GM12878 (cell line): ENCODE measurements around the gene RASSF4. TPM values are rescaled to one million over a fixed set of nuclear protein-coding genes. Genes with fewer than 3 reads are reported as not detected.

ENCODE experiments used
- ATF2 ChIP-seq: IDR thresholded peaks from 2 replicates; pipeline ENCODE4 v1.6.1; 2012; ENCODE audit warnings: low read length, inconsistent platforms
- CBX5 ChIP-seq: sonication (generic); IDR thresholded peaks from 2 replicates; pipeline ENCODE4 v1.6.1; 2016; ENCODE audit warnings: low read depth, moderate library complexity, mild to moderate bottlenecking, inconsistent platforms
- CEBPB ChIP-seq, 2 experiments: fragments of 150-350 bp in 1 of 2; IDR thresholded peaks; 2 replicates each; pipeline ENCODE4 v1.6.1; 2012 to 2014; ENCODE audit warnings: low read depth in 2 of 2, low read length in 2 of 2, borderline replicate concordance in 1 of 2, inconsistent platforms in 1 of 2
- EED ChIP-seq: sonication (generic); IDR thresholded peaks from 2 replicates; pipeline ENCODE4 v1.6.1; 2016; ENCODE audit warnings: antibody characterized with exemption, low read depth
- EGR1 ChIP-seq, 2 experiments: IDR thresholded peaks; 1 replicate in 1 of 2; 2 replicates in 1 of 2; pipeline ENCODE4 v1.6.1; 2011 to 2012; ENCODE audit warnings: low read depth in 2 of 2, low read length in 2 of 2, borderline replicate concordance in 1 of 2, mild to moderate bottlenecking in 1 of 2, moderate library complexity in 1 of 2
- ESRRA ChIP-seq: IDR thresholded peaks from 2 replicates; pipeline ENCODE4 v1.6.1; 2012; ENCODE audit warnings: mild to moderate bottlenecking, low read length, improper control_type of control experiment
- EZH2 ChIP-seq: IDR thresholded peaks from 2 replicates; pipeline ENCODE4 v1.6.1; 2012; ENCODE audit warnings: low read depth, mild to moderate bottlenecking, control low read depth, inconsistent platforms, low read length, borderline replicate concordance; ENCODE audit not compliant: control insufficient read depth
- FOS ChIP-seq: IDR thresholded peaks from 3 replicates; pipeline ENCODE4 v1.6.1; 2011; ENCODE audit warnings: borderline replicate concordance; ENCODE audit not compliant: insufficient read length; ENCODE audit errors: extremely low read depth
- GABPA ChIP-seq: IDR thresholded peaks from 2 replicates; pipeline ENCODE4 v1.6.1; 2014; ENCODE audit warnings: antibody characterized with exemption, low read depth, mild to moderate bottlenecking, inconsistent platforms
- GATAD2B ChIP-seq: fragments of 450-650 bp; conservative IDR thresholded peaks from 2 replicates; pipeline ENCODE4 v1.6.1; 2017; ENCODE audit warnings: low read depth, mild to moderate bottlenecking, moderate library complexity
- IRF4 ChIP-seq: IDR thresholded peaks from 2 replicates; pipeline ENCODE4 v1.6.1; 2011; ENCODE audit warnings: low read depth, low read length
- MAX ChIP-seq: IDR thresholded peaks from 2 replicates; pipeline ENCODE4 v1.6.1; 2012; ENCODE audit warnings: low read depth, low read length, improper control_type of control experiment
- NKRF ChIP-seq: fragments of 450-650 bp; conservative IDR thresholded peaks from 2 replicates; pipeline ENCODE4 v1.6.1; 2017; ENCODE audit warnings: mild to moderate bottlenecking, moderate library complexity
- NR2C2 ChIP-seq: IDR thresholded peaks from 2 replicates; pipeline ENCODE4 v1.6.1; 2011; ENCODE audit warnings: borderline replicate concordance, low read depth; ENCODE audit not compliant: control insufficient read depth, insufficient read length
- POLR2AphosphoS2 ChIP-seq: IDR thresholded peaks from 2 replicates; pipeline ENCODE4 v1.6.1; 2011; ENCODE audit warnings: low read depth, mild to moderate bottlenecking, low read length, improper control_type of control experiment, moderate library complexity
- RAD51 ChIP-seq: fragments of 450-650 bp; IDR thresholded peaks from 2 replicates; pipeline ENCODE4 v1.6.1; 2016; ENCODE audit warnings: moderate library complexity, mild to moderate bottlenecking, inconsistent platforms
- RCOR1 ChIP-seq: conservative IDR thresholded peaks from 2 replicates; pipeline ENCODE4 v1.6.1; 2012; ENCODE audit warnings: low read depth, low read length, improper control_type of control experiment
- RFX5 ChIP-seq: IDR thresholded peaks from 2 replicates; pipeline ENCODE4 v1.6.1; 2011; ENCODE audit warnings: low read depth, low read length, improper control_type of control experiment
- SIX5 ChIP-seq: IDR thresholded peaks from 2 replicates; pipeline ENCODE4 v1.6.1; 2011; ENCODE audit warnings: mild to moderate bottlenecking, low read depth, low read length, moderate library complexity; ENCODE audit not compliant: severe bottlenecking
- SPI1 ChIP-seq: IDR thresholded peaks from 2 replicates; pipeline ENCODE4 v1.6.1; 2011; ENCODE audit warnings: low read depth, mild to moderate bottlenecking, low read length, moderate library complexity, borderline replicate concordance; ENCODE audit not compliant: insufficient read depth
- SREBF1 ChIP-seq: IDR thresholded peaks from 2 replicates; pipeline ENCODE4 v1.6.1; 2012; ENCODE audit warnings: mild to moderate bottlenecking, low read length
- USF2 ChIP-seq: IDR thresholded peaks from 2 replicates; pipeline ENCODE4 v1.6.1; 2011; ENCODE audit warnings: low read depth, low read length, improper control_type of control experiment, borderline replicate concordance
- ZBTB33 ChIP-seq: fragments of 450-650 bp; IDR thresholded peaks from 2 replicates; pipeline ENCODE4 v1.6.1; 2017; ENCODE audit warnings: mild to moderate bottlenecking
- ZNF274 ChIP-seq: IDR thresholded peaks from one replicate; pipeline ENCODE4 v1.8.0; 2011; ENCODE audit not compliant: insufficient read length, insufficient read depth
- polyA plus RNA-seq, 11 experiments: library from polyadenylated mRNA; depleted of rRNA in 4 of 11; unstranded in 6 of 11; stranded (reverse) in 5 of 11; fragments of >200 nt; fragmentation: Nextera tagmentation in 4 of 11; fragmentation: Illumina TruSeq in 1 of 11; extraction: Ambion mirVana in 4 of 11; extraction: Trizol in 1 of 11; gene quantifications; 1 replicate in 1 of 11; 2 replicates in 10 of 11; pipeline versions ENCODE4 v1.2.1 to v1.2.3, GENCODE V29; 2011 to 2016; ENCODE audit warnings: inconsistent platforms in 2 of 11, missing spikeins in 2 of 11, low read depth in 1 of 11
- total RNA-seq, 4 experiments: library from RNA; depleted of rRNA in 3 of 4; stranded (reverse); fragments of >200 nt in 3 of 4; fragmentation: Illumina TruSeq in 1 of 4; extraction: Trizol in 1 of 4; gene quantifications; 2 replicates each; pipeline versions ENCODE4 v1.2.1 to v1.2.3, GENCODE V29; 2013 to 2021

RASSF4 gene
- total and polyA plus RNA-seq, 10 of the 15 experiments (the other 5 are each of a cell fraction or from before 2014, with no cell fraction given): 3.7 to 71.1 (median 16.8) TPM

- no peak for TF ChIP-seq USF2
- peak; percentile 78 for TF ChIP-seq GABPA
- TF ChIP-seq EED: no peak
- TF ChIP-seq MAX: peak; percentile 70; the same call in 1 of the 2 replicates
- no peak for TF ChIP-seq ZBTB33
- peak in 1 of 2 experiments; percentile 81; a peak in 2 of 3 replicates for TF ChIP-seq EGR1 (IDR thresholded peaks at IDR 0.05; ENCODE audit: borderline replicate concordance in 1 of 2, low read depth in 2 of 2, low read length in 2 of 2)
- TF ChIP-seq IRF4: no peak
- TF ChIP-seq SIX5: no peak
- no peak for TF ChIP-seq ESRRA
- TF ChIP-seq NR2C2: no peak
- TF ChIP-seq RFX5: no peak
- no peak for TF ChIP-seq RAD51
- no peak for TF ChIP-seq RCOR1
- no peak for TF ChIP-seq ATF2
- TF ChIP-seq ZNF274: no peak
- no peak for TF ChIP-seq FOS
- peak; percentile 90 for TF ChIP-seq GATAD2B
- no peak for TF ChIP-seq CEBPB (IDR thresholded peaks at IDR 0.05; ENCODE audit: borderline replicate concordance in 1 of 2, low read depth in 2 of 2, low read length in 2 of 2)
- TF ChIP-seq POLR2AphosphoS2: no peak
- peak; percentile 67; the same call in 1 of the 2 replicates for TF ChIP-seq NKRF
- TF ChIP-seq CBX5: peak; percentile 5; the same call in 1 of the 2 replicates
- no peak for TF ChIP-seq EZH2
- TF ChIP-seq SREBF1: no peak
- no peak for TF ChIP-seq SPI1
Measured at GRCh38 chr10:45000752-45001380, 41.3 kb downstream of the RASSF4 start, which contains the start of gene ZNF22 (continued).
